Keratinocyte (primary cell): ENCODE results near the gene LRP1B.

Source experiments
- EZH2 ChIP-seq: IDR thresholded peaks from one replicate; pipeline ENCODE4 v1.6.1; 2012; ENCODE audit warnings: inconsistent platforms, mild to moderate bottlenecking, low read length, moderate library complexity
- TF ChIP-seq, protein P1 (sequence below), 3 experiments: IDR thresholded peaks in 1 of 3; conservative IDR thresholded peaks in 1 of 3; optimal IDR thresholded peaks in 1 of 3; 2 replicates in 2 of 3; 3 replicates in 1 of 3; pipeline versions ENCODE3 to v1.5.1; 2011; ENCODE audit warnings: low read length in 3 of 3, mild to moderate bottlenecking in 3 of 3, moderate library complexity in 2 of 3, control low read depth in 1 of 3, inconsistent platforms in 1 of 3; ENCODE audit not compliant: insufficient read depth in 2 of 3; ENCODE audit errors: extremely low read depth in 1 of 3

DNA sequence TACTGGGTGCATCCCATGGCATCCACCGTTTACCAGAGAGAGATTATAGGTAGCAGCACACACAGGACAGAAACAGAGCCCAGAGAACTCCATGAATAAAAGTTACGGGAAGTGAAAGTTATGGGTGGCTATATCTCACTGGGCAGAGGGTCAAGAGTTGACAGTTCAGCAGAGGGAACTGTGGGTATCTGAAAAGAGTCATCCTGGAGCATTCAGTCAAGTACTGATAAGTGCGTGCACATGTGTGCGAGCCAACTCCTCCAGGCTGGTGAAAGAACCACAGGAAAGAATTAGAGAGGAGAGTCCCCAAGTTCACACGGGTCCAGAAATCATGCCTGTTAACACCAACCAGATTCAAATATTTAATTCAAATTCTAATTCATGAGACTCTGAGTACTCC is 1588.2 kb downstream of the LRP1B start:
- TF ChIP-seq, protein P1, sequence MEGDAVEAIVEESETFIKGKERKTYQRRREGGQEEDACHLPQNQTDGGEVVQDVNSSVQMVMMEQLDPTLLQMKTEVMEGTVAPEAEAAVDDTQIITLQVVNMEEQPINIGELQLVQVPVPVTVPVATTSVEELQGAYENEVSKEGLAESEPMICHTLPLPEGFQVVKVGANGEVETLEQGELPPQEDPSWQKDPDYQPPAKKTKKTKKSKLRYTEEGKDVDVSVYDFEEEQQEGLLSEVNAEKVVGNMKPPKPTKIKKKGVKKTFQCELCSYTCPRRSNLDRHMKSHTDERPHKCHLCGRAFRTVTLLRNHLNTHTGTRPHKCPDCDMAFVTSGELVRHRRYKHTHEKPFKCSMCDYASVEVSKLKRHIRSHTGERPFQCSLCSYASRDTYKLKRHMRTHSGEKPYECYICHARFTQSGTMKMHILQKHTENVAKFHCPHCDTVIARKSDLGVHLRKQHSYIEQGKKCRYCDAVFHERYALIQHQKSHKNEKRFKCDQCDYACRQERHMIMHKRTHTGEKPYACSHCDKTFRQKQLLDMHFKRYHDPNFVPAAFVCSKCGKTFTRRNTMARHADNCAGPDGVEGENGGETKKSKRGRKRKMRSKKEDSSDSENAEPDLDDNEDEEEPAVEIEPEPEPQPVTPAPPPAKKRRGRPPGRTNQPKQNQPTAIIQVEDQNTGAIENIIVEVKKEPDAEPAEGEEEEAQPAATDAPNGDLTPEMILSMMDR (optimal IDR thresholded peaks at IDR 0.05 in 1 of 3, IDR thresholded peaks at IDR 0.05 in 1 of 3, conservative IDR thresholded peaks at IDR 0.05 in 1 of 3; ENCODE audit: extremely low read depth in 1 of 3, insufficient read depth in 2 of 3, low read length in 3 of 3) = no peak
- TF ChIP-seq EZH2 = no peak
